ENCODE results near the gene PPIF. TPM values are rescaled to one million over a fixed set of nuclear protein-coding genes. Genes with fewer than 3 reads are reported as not detected.

The PPIF gene
- total RNA-seq, 2 experiments from 2014 or later: 55.7 to 121 TPM

DNA sequence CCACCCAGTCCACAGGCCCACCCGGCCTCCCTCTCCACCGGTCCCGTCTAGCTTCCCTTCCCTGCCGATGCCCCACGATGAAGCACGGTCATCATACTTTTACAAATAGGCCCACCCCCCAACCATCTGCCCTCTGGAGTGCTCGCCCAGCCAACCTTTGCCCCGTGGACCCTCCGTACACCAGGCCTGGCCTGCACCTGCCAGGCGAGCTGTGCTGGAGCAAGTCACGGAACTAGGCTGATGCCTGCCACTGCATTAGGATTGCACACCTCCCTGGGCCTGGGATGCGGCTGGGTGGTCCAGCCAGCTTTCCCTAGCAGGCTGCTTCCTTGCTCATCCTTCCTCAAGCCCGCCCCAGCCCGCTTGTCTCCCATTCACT, 44.7 kb downstream of the PPIF start:
- no peak overlapping the region for H3K4me3 ChIP-seq (ENCODE audit: low read depth, low read length, poor library complexity, severe bottlenecking)
- no peak overlapping the region for H3K4me2 ChIP-seq (ENCODE audit: low read length)
- H3K79me2 ChIP-seq (ENCODE audit: insufficient read depth, low read depth, low read length): no peaks in the 10 kb centered on the region
- ChIA-PET CTCF (ENCODE audit: unreplicated experiment) (no interaction called here), POLR2A (no interaction called here)
- intact Hi-C loops (cut with micrococcal nuclease; ENCODE audit: unreplicated experiment): no loop called here
- H3K36me3 ChIP-seq (ENCODE audit: insufficient read depth, low read length): no peaks in the 10 kb centered on the region
- H4K20me1 ChIP-seq (ENCODE audit: insufficient read depth, low read length): no peaks in the 10 kb centered on the region
- peaks cover 7% of the 10 kb centered on the region for H3K4me1 ChIP-seq (ENCODE audit: insufficient read depth, low read length, poor library complexity, severe bottlenecking)
- no peak for TF ChIP-seq EZH2phosphoT487 (IDR thresholded peaks at IDR 0.05; ENCODE audit: borderline replicate concordance, low read depth, low read length)
- TF ChIP-seq, protein P1, sequence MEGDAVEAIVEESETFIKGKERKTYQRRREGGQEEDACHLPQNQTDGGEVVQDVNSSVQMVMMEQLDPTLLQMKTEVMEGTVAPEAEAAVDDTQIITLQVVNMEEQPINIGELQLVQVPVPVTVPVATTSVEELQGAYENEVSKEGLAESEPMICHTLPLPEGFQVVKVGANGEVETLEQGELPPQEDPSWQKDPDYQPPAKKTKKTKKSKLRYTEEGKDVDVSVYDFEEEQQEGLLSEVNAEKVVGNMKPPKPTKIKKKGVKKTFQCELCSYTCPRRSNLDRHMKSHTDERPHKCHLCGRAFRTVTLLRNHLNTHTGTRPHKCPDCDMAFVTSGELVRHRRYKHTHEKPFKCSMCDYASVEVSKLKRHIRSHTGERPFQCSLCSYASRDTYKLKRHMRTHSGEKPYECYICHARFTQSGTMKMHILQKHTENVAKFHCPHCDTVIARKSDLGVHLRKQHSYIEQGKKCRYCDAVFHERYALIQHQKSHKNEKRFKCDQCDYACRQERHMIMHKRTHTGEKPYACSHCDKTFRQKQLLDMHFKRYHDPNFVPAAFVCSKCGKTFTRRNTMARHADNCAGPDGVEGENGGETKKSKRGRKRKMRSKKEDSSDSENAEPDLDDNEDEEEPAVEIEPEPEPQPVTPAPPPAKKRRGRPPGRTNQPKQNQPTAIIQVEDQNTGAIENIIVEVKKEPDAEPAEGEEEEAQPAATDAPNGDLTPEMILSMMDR (conservative IDR thresholded peaks at IDR 0.05; ENCODE audit: low read length): no peak
- H3K9me3 ChIP-seq (ENCODE audit: low read length): no peaks in the 10 kb centered on the region
- no peak overlapping the region for H2AFZ ChIP-seq (ENCODE audit: low read length)
- no peak for DNase-seq (ENCODE audit: low spot score)
- H3K9me2 ChIP-seq (ENCODE audit: insufficient read depth, low read length): no peaks in the 10 kb centered on the region
- no TSS peak for BruUV-seq (replicated peaks)
- H3K27ac ChIP-seq (ENCODE audit: low read depth, low read length, poor library complexity, severe bottlenecking): no peak overlapping the region

DNA sequence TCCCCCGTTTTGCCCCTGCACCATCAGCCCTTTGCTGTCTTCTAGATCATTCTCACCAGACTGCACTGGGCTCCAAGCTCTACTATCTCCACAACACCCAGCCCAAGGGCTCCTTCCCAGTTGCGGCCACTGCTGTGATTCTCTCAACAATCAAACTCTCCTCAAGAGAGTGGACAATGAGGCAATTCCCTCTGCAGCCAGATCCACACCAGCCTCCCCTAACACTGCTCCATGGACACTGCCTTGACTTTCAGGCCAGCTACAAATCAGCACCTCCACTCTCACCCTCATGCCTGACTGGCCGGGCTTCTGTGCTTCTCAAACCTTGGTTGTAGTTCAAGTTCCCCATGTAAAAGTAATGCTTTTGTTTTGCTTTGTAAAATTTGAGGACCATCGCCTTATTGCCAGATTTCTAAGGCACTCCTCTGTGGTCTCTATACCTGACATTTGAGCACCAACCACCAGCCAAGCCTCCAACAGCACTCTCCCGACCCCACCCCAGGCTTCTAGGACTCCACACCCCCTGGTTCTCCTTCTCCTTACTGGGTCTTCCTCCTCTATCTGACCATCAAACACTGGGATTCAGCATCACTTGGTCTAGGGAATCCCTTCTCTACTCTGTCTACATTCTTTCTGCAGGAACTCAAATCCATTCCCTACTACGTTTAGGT, 45.4 kb downstream of the PPIF start:
- no peaks in the 10 kb centered on the region for H3K9me2 ChIP-seq (ENCODE audit: insufficient read depth, low read length)
- no peaks in the 10 kb centered on the region for H4K20me1 ChIP-seq (ENCODE audit: insufficient read depth, low read length)
- no peaks in the 10 kb centered on the region for H3K79me2 ChIP-seq (ENCODE audit: insufficient read depth, low read depth, low read length)
- POLR2A ChIA-PET: no interaction called here
- no TSS peak for BruUV-seq (replicated peaks)
- no peaks in the 10 kb centered on the region for H3K9me3 ChIP-seq (ENCODE audit: low read length)
- H3K27ac ChIP-seq (ENCODE audit: low read depth, low read length, poor library complexity, severe bottlenecking): no peak overlapping the region
- peaks cover 7% of the 10 kb centered on the region for H3K4me1 ChIP-seq (ENCODE audit: insufficient read depth, low read length, poor library complexity, severe bottlenecking)
- H2AFZ ChIP-seq (ENCODE audit: low read length): no peak overlapping the region
- intact Hi-C loops (cut with micrococcal nuclease; ENCODE audit: unreplicated experiment): no loop called here
- CTCF ChIA-PET (ENCODE audit: unreplicated experiment): no interaction called here
- no peak overlapping the region for H3K4me2 ChIP-seq (ENCODE audit: low read length)
- no peak overlapping the region for H3K4me3 ChIP-seq (ENCODE audit: low read depth, low read length, poor library complexity, severe bottlenecking)
- TF ChIP-seq, protein P1 (conservative IDR thresholded peaks at IDR 0.05; ENCODE audit: low read length): no peak
- TF ChIP-seq EZH2phosphoT487 (IDR thresholded peaks at IDR 0.05; ENCODE audit: borderline replicate concordance, low read depth, low read length): no peak
- DNase-seq (ENCODE audit: low spot score): no peak
- no peaks in the 10 kb centered on the region for H3K36me3 ChIP-seq (ENCODE audit: insufficient read depth, low read length)

- no TSS peak for BruUV-seq (replicated peaks)
- CTCF ChIA-PET (ENCODE audit: unreplicated experiment): no interaction called here
These were observed 46.1 kb downstream of the PPIF start for GRCh38 chr10:79393221-79393923.

More at GRCh38 chr10:79393221-79393923, 46.1 kb downstream of the PPIF start:
- H2AFZ ChIP-seq (ENCODE audit: low read length): no peak overlapping the region
- POLR2A ChIA-PET: interaction anchor here (0.8 kb wide), 1 partner anchor 63 kb away, joined by 6 read pairs; no protein-coding TSS in a partner anchor
- no peak for DNase-seq (ENCODE audit: low spot score)
- TF ChIP-seq EZH2phosphoT487 (IDR thresholded peaks at IDR 0.05; ENCODE audit: borderline replicate concordance, low read depth, low read length): no peak
- TF ChIP-seq, protein P1 (conservative IDR thresholded peaks at IDR 0.05; ENCODE audit: low read length): no peak
- no peak overlapping the region for H3K4me3 ChIP-seq (ENCODE audit: low read depth, low read length, poor library complexity, severe bottlenecking)
- intact Hi-C loops (cut with micrococcal nuclease; ENCODE audit: unreplicated experiment): no loop called here
- no peaks in the 10 kb centered on the region for H3K9me2 ChIP-seq (ENCODE audit: insufficient read depth, low read length)
- H3K27ac ChIP-seq (ENCODE audit: low read depth, low read length, poor library complexity, severe bottlenecking): no peak overlapping the region
- no peaks in the 10 kb centered on the region for H3K36me3 ChIP-seq (ENCODE audit: insufficient read depth, low read length)
- no peaks in the 10 kb centered on the region for H3K9me3 ChIP-seq (ENCODE audit: low read length)
- H3K4me2 ChIP-seq (ENCODE audit: low read length): no peak overlapping the region
- no peaks in the 10 kb centered on the region for H4K20me1 ChIP-seq (ENCODE audit: insufficient read depth, low read length)
- no peaks in the 10 kb centered on the region for H3K79me2 ChIP-seq (ENCODE audit: insufficient read depth, low read depth, low read length)
- peaks cover 7% of the 10 kb centered on the region for H3K4me1 ChIP-seq (ENCODE audit: insufficient read depth, low read length, poor library complexity, severe bottlenecking)
